ENCODE measurements around the gene FAM47E. TPM values are rescaled to one million over a fixed set of nuclear protein-coding genes. Genes with fewer than 3 reads are reported as not detected.
"Not testable (repeated sequence)": the region's sequence is repeated elsewhere in the genome, so short reads cannot be mapped to it uniquely, and the experiment has no call there.

Gene FAM47E
- total RNA-seq, 1 experiment from 2014 or later = not detected

- no peak for DNase-seq (ENCODE audit: low read depth)
Observed at GRCh38 chr4:76267811-76268210, 16.3 kb downstream of the FAM47E start.

DNA sequence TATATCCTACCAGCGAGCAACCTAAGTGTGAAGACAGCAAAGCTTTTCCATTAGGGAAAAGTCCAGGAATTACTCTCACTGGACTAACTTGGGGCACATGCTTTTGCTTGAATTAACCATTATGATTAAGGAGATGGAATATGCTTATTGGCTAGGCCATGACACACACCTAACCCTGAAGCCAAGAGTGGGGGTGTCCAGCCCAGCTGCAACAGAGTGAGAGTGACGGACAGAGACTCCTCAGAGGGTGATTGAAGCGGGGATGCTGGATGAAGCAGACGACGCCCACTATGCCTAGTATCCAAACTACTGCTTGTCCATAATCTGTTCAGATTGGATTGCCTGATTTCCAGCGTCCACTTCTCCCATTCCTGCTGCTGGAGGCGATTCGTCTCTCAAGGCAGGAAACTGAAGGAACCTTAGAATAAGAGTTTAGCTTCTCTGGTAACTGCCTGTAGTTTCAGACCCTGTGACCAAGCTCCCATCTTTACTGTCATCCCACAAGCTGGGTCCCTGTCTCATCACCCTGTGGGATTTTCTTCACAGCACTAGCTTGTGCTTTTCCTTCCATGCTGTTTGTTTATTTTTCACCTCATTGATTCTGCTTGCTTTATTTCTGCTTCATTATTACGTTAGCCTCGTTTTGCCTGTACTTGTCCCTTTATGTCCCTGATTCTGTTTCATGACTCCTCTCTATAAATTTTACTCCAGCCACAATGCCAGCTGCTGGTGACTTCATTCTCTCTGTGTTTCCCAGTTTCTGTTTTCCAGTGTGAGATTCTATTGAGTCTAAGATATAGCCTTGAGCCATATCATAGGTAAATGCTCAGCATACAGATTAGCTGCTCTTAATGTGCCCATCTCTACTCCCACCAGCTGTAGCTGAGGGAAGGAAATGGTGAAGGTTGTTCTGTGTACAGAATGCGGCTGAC lies 19.0 kb downstream of the FAM47E start:
- DNase-seq (ENCODE audit: low read depth) = no peak

GRCh38 chr4:76271248-76271647 lies 19.7 kb downstream of the FAM47E start:
- no peak for DNase-seq (ENCODE audit: low read depth)

DNA sequence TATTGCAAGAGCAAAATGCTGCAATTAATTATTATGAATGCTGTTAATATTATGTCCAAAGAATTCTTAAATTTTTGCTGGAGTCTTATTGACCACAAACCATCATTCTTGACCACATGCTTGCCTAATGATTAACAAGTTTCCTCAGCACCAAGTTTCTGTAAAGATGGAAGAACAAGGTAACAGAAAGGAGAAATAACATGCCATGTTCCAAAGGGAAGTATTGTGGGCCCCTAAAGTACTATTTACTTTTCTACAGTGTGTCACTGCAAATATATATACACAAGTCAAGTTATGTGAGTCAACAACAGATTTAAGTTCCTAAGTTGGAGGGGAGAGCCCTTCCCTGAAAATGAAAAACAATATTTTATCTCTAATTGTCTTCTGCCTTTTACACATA lies 20.6 kb downstream of the FAM47E start:
- no peak for DNase-seq (ENCODE audit: low read depth)

DNA sequence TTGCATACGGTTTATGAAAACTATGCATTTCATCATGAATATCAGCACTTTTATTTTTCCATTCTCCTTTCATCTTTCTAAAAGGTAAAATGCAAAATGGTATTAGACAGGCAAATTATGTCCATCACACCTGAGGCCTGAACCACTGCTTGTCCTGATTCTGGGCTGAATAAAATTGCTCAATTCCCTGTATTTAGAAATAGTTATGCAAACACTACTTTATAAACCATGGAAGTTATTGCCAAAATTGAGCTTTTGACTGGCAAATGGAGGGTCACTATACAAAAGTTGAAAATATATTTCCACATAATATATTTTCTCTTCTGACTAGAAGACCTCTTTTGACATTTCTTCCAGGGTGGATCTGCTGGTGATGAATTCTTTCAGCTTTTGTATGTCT lies 21.1 kb downstream of the FAM47E start:
- DNase-seq (ENCODE audit: low read depth) = no peak

DNA sequence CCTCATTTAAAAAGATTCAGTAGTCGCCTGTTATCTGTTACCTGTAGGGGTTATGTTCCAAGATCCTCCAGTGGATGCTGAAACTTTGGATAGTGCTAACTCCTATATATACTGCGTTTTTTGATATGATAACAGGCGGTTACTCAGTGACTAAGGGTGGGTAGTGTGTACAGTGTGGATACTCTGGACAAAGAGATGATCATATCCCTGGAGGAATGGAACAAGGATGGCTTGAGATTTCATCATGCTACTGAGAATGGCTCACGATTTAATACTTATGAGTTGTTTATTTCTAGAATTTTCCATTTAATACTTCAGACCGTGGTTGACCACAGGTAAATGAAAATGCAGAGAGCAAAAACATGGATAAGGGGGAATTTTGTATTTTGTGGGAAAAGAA lies 21.5 kb downstream of the FAM47E start:
- no peak for DNase-seq (ENCODE audit: low read depth)

- DNase-seq (ENCODE audit: low read depth) = no peak
Observed at GRCh38 chr4:76275486-76276124, 24.1 kb downstream of the FAM47E start.

- DNase-seq (ENCODE audit: low read depth) = no peak
Observed at GRCh38 chr4:76276813-76277212, 25.3 kb downstream of the FAM47E start.

- DNase-seq (ENCODE audit: low read depth) = no peak
Observed at GRCh38 chr4:76277667-76278066, 26.1 kb downstream of the FAM47E start.

DNA sequence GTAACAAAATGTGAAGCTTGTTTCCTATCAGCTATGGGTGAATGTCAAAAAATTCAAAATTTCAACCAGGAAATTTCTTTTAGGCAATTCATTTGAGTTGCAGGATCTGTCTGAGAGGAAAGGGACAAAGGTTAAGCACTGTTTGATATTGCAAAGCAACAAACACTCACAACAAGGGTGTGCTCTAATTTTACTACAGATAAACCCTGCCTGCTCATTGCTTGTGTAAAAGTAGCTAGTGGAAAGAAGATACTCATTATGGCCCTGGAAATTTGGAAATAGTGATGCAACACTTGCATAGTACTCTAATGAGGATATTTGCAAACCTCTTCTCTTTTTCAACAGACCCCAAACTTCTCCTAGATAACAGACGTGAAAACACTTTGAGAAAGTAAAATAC lies 27.1 kb downstream of the FAM47E start:
- no peak for DNase-seq (ENCODE audit: low read depth)

- DNase-seq (ENCODE audit: low read depth) = no peak
Observed at GRCh38 chr4:76279462-76279861, 27.9 kb downstream of the FAM47E start.

DNA sequence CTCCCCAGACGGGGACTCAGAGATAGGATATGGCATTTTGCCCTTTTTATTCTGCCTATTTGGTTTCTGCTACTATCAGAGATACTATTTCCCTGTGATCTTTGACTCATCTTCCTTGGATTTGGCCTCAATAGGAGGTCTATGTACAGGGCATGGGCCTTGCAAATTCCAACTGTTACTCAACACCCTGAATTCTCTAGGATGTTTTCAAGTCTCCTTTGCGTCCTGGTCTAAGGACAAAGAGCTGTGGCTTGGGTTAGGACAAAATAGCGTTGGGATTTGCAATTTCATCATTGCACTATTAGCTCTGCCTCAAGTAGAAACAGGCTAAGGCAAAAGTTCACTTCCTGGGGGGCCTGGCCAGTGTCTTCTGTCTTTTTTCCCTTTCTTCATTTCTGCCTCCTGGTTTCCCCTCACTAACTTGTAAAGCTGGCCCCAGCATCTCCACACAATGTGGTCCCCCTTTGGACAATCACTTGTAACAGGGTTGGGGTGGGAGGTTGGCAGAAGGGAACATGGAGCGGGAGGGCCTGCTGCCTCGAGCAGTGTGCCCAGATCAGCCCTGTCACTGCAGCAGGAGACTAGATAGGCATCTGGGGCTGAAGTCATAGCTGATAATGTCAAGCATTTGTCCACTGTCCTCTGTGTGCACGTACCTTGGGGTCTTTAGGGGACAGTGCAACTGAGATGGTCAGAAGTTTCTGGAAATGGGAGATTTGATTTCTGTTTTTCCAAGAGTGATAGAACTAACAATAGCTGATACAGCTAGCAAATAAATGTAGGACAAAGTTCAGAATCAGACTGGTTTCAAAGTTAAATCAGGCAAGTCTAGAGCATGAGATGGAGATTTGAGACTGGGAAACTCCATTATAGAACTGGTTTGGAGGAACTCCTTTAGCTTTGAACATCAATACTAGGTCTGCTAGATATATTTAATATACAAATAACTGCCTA lies 29.2 kb downstream of the FAM47E start:
- no peak for DNase-seq (ENCODE audit: low read depth)

DNA sequence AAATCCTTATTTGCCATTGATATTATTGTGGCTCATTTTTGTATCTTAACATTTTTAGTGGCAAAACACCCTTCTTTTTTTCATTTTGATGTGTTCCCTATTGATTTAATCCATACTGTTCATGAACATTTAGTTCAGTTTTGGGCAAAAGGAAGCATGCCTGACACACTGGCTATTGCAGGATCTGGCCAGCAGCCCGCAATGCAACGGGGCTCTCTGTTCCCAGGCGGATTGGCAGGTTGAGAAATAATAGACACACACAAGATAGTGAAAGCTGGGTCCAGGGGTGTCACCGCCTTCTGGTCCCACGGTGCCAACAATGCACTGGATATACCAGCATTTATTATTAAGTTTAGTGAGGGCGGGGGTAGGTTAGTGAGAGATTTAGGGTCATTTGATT lies 30.1 kb downstream of the FAM47E start:
- DNase-seq (ENCODE audit: low read depth) = not testable (repeated sequence)

DNA sequence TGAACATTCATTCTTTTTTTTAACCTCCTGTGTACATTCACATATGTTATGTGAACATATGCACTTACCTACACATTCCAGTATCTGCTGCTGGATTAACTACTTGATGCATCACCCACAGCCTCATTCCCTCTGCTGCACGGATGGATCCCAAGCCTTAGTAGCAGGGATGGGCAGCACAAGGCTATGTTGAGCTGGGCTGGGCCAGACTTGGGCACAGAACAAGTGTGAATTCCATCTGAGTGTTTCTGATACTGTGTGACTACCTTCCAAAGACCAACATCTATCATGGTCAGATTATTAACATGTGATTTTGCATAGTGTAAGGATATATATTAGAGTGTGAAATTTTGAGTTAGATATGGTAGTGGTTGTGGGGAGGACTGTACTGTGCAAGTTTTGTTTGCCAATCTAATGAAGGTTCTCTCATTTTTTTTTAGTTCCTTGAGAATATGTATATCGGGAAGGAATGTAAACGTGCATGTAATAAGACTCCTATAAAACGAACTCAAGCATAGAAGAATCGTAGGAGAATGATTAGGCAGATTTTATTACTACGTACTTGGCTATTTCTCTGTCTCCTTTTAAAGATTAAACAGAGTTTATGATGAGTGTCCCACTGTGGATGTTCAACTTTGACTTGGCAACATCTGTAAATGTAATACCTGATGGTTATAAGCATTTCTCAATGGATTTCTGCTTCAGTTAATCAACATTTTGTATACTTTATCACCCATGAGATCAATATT lies 31.6 kb downstream of the FAM47E start:
- DNase-seq (ENCODE audit: low read depth) = no peak

DNA sequence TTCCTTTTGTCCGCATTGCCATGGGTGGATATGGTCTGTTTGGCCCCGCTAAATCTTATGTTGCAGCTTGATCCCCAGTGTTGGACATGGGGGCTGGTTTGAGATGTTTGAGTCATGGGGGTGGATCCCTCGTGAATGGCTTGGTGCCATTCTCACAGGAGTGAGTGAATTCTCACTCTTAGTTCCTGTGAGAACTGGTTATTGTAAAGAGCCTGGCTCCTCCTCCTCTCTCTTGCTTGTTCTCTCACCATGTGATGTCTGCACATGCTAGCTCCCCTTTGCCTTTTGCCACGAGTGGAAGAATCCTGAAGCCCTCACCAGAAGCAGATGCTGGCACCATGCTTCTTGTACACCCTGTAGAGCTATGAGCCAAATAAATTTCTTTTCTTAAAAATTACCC lies 32.4 kb downstream of the FAM47E start:
- DNase-seq (ENCODE audit: low read depth) = peak; percentile 33

- not testable (repeated sequence) for DNase-seq (ENCODE audit: low read depth)
Observed at GRCh38 chr4:76287811-76288210, 36.3 kb downstream of the FAM47E start.

GRCh38 chr4:76292730-76293129 lies 41.2 kb downstream of the FAM47E start:
- DNase-seq (ENCODE audit: low read depth) = no peak

GRCh38 chr4:76293772-76294171 lies 42.3 kb downstream of the FAM47E start:
- no peak for DNase-seq (ENCODE audit: low read depth)

DNA sequence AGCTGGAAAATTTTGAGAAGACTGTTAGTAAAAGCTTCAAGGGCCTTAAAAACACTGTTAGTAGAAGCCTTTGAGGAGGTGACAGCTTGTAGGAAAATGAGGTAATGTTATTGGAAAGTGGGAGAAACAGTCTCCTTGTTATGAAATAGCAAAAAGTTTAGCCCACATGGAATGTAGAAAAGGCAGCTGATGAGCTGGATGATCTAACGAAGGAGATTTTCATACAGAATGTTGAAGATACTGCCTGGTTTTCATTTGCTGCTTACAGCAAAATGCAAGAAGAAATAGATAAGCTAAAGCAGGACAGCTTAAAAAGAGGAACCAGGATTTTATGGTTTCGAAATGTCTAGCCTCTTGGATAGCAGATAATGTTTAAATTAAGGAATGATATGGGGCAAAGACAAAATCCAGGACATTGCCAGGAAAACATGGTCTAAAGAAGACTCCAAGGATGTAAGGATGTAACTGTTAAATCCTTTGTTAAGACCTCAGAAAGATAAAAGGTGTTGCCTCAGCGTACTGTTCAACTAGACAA lies 44.8 kb downstream of the FAM47E start:
- no peak for DNase-seq (ENCODE audit: low read depth)

- DNase-seq (ENCODE audit: low read depth) = no peak
Observed at GRCh38 chr4:76298227-76298626, 46.7 kb downstream of the FAM47E start.

- no peak for DNase-seq (ENCODE audit: low read depth)
Observed at GRCh38 chr4:76300012-76300411, 48.5 kb downstream of the FAM47E start.
